ENCODE results near the gene CKM. TPM values are rescaled to one million over a fixed set of nuclear protein-coding genes. Genes with fewer than 3 reads are reported as not detected.

CKM gene
- total RNA-seq, 4 donors from 2014 or later: 0.66 to 1.4 (median 1.1) TPM; not detected in 1

DNA sequence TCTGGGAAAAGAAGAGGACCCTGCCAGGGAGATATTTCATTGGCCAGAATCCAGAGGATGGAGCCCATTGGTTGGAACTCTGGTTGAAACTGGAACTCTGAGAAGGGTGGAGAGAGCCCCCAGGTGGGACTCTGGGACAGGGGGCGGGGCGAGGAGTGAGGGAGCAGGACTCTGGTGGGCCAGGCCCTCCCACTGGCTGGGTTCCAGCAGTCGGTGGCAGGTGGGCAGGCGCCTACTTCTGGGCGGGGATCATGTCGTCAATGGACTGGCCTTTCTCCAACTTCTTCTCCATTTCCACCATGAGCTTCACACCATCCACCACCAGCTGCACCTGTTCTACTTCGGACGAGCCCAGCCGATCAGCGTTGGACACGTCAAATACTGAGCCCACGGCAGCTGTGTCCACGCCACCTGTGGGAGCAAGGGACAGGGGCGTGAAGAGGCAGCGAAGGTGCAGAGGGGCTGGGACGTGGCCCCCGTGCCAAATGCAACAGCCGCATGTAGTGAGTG, 16.1 kb downstream of the CKM start:
- H3K27me3 ChIP-seq: peaks cover 0 to 12% (median 0%) of the 10 kb centered on the region in 4 donors
- no peaks in the 10 kb centered on the region for H3K9me3 ChIP-seq
- H3K4me1 ChIP-seq: peaks cover 0 to 13% (median 6%) of the 10 kb centered on the region in 4 donors
- no peak overlapping the region for H3K4me3 ChIP-seq
- no peak overlapping the region for H3K27ac ChIP-seq (replicated peaks in 1 of 4)
- intact Hi-C loops (cut with DNase I): no loop called here
- peaks cover 0 to 29% (median 12%) of the 10 kb centered on the region in 4 donors for H3K36me3 ChIP-seq
- 87% methylated on average over 7 of the region's 18 CpGs for WGBS
- TF ChIP-seq EP300 (IDR thresholded peaks at IDR 0.05) (no peak), CTCF (IDR thresholded peaks at IDR 0.05) (no peak)
- no peak for DNase-seq (ENCODE audit: extremely low spot score)

DNA sequence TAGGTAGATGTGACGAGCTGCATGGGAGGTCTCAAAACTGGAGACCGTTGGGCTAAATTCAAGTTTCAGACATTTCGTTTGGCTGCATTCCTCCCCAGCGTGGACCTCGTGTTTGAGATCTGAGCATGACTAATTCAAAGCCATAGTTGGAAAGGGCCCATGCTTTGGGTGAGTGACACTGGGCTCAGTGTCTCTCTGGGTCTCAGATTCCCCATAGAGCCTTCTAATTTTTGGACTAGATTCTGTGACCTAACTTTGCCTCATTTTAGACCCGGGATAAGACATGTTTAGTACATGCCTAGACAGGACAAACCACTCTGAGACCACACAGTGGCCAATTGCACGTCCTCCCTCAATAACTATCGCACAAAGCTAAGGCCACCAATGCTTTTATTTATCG, 16.6 kb downstream of the CKM start:
- Histone ChIP-seq H3K27ac (replicated peaks in 1 of 4) (no peak overlapping the region), H3K4me3 (no peak overlapping the region), H3K4me1 (peaks cover 0 to 13% (median 6%) of the 10 kb centered on the region in 4 donors), H3K36me3 (peaks cover 0 to 27% (median 13%) of the 10 kb centered on the region in 4 donors), H3K27me3 (peaks cover 0 to 12% (median 0%) of the 10 kb centered on the region in 4 donors), H3K9me3 (no peaks in the 10 kb centered on the region)
- WGBS: 52% methylated on average over 9 of the region's 9 CpGs
- intact Hi-C loops (cut with DNase I): no loop called here
- TF ChIP-seq CTCF (IDR thresholded peaks at IDR 0.05): no peak
- no peak for TF ChIP-seq POLR2A (IDR thresholded peaks at IDR 0.05; ENCODE audit: low read depth)
- no peak for TF ChIP-seq EP300 (IDR thresholded peaks at IDR 0.05)
- TF ChIP-seq POLR2AphosphoS5 (IDR thresholded peaks at IDR 0.05): no peak
- no peak for DNase-seq (ENCODE audit: extremely low spot score)

DNA sequence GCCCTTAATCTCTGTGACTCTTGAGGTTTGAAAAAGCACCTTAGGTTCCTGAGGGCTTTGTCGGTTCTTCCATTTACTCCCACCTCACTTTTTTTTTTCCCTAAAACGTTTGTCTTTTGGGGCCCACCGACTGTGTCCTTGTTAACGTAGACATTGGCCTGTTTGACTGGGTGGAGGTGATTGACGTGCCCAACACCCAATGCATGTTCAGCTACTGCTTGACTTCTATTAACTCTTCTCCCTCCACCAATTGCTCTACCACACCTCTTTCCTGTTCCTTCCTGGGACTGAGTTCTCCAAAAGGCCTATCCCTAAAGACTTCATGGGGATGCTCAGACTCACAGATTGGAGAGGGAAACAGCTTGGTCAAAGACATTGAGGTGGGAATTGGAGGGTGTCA, 17.3 kb downstream of the CKM start:
- H3K36me3 ChIP-seq: peaks cover 0 to 27% (median 15%) of the 10 kb centered on the region in 4 donors
- WGBS: 25% methylated on average over 5 of the region's 5 CpGs
- no peaks in the 10 kb centered on the region for H3K9me3 ChIP-seq
- no peak overlapping the region for H3K27ac ChIP-seq (replicated peaks in 1 of 4)
- TF ChIP-seq EP300 (IDR thresholded peaks at IDR 0.05) (no peak), CTCF (IDR thresholded peaks at IDR 0.05) (no peak), POLR2A (IDR thresholded peaks at IDR 0.05; ENCODE audit: low read depth) (no peak), POLR2AphosphoS5 (IDR thresholded peaks at IDR 0.05) (no peak)
- peaks cover 0 to 13% (median 7%) of the 10 kb centered on the region in 4 donors for H3K4me1 ChIP-seq
- DNase-seq (ENCODE audit: extremely low spot score): no peak
- peaks cover 0 to 12% (median 0%) of the 10 kb centered on the region in 4 donors for H3K27me3 ChIP-seq
- H3K4me3 ChIP-seq: no peak overlapping the region
- intact Hi-C loops (cut with DNase I): no loop called here

DNA sequence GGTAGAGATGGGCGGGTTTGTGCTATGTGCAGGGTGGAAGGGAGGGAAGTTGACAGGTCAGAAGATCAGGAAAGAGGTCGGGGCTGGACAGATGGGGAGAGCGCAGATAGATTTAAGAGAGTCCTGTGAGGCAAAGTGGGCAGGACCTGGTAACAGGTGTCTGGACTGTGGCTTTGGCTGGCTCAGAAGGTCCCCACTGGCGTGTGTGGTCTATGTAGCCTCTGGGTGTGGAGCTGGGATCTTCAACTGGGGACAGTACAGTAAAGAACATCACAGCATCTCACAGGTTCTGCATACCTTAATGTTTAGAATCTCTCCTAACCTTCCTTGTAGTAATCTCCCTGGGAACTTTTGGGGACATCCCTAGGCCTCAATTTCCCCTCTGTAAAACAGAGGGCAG, 17.7 kb downstream of the CKM start:
- intact Hi-C loops (cut with DNase I): no loop called here
- H3K27me3 ChIP-seq: peaks cover 0 to 12% (median 0%) of the 10 kb centered on the region in 4 donors
- peaks cover 0 to 13% (median 9%) of the 10 kb centered on the region in 4 donors for H3K4me1 ChIP-seq
- H3K27ac ChIP-seq (replicated peaks in 1 of 4): no peak overlapping the region
- no peaks in the 10 kb centered on the region for H3K9me3 ChIP-seq
- DNase-seq (ENCODE audit: extremely low spot score): no peak
- no peak overlapping the region for H3K4me3 ChIP-seq
- H3K36me3 ChIP-seq: peaks cover 0 to 27% (median 15%) of the 10 kb centered on the region in 4 donors
- TF ChIP-seq POLR2AphosphoS5 (IDR thresholded peaks at IDR 0.05) (peak in 1 of 2 donors; percentile 4), CTCF (IDR thresholded peaks at IDR 0.05) (no peak), EP300 (IDR thresholded peaks at IDR 0.05) (no peak), POLR2A (IDR thresholded peaks at IDR 0.05; ENCODE audit: low read depth) (no peak)
- WGBS: 76% methylated on average over 4 of the region's 4 CpGs
